Subcutaneous adipose tissue (tissue), 4 donors: ENCODE measurements around the gene KAT2B. TPM values are rescaled to one million over a fixed set of nuclear protein-coding genes. Genes with fewer than 3 reads are reported as not detected.

Experiments used
- total RNA-seq, 4 donors: library from RNA; depleted of rRNA; stranded (reverse); fragments of >200 nt; gene quantifications; one replicate each; pipeline ENCODE4 v1.1.0, GENCODE V29; 2016
- TF ChIP-seq, protein P1 (sequence below): fragments of 450-650 bp; IDR thresholded peaks from one replicate; pipeline ENCODE4 v1.5.1; 2016; ENCODE audit warnings: low read depth, mild to moderate bottlenecking, control low read depth, antibody characterized with exemption, moderate library complexity

The KAT2B gene
- total RNA-seq = 10 to 100 TPM; 37.6 to 44.0 (median 42.6) TPM

GRCh38 chr3:20039765-20040547, at the start of gene KAT2B:
Gene KAT2B (plus strand): TSS chr3:20040446. CDS start chr3:20040478, 32 bp downstream.
- TF ChIP-seq, protein P1, sequence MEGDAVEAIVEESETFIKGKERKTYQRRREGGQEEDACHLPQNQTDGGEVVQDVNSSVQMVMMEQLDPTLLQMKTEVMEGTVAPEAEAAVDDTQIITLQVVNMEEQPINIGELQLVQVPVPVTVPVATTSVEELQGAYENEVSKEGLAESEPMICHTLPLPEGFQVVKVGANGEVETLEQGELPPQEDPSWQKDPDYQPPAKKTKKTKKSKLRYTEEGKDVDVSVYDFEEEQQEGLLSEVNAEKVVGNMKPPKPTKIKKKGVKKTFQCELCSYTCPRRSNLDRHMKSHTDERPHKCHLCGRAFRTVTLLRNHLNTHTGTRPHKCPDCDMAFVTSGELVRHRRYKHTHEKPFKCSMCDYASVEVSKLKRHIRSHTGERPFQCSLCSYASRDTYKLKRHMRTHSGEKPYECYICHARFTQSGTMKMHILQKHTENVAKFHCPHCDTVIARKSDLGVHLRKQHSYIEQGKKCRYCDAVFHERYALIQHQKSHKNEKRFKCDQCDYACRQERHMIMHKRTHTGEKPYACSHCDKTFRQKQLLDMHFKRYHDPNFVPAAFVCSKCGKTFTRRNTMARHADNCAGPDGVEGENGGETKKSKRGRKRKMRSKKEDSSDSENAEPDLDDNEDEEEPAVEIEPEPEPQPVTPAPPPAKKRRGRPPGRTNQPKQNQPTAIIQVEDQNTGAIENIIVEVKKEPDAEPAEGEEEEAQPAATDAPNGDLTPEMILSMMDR = no peak

- TF ChIP-seq, protein P1 = no peak
Measured at GRCh38 chr3:19994796-19995195, 45.5 kb upstream of the KAT2B start.

DNA sequence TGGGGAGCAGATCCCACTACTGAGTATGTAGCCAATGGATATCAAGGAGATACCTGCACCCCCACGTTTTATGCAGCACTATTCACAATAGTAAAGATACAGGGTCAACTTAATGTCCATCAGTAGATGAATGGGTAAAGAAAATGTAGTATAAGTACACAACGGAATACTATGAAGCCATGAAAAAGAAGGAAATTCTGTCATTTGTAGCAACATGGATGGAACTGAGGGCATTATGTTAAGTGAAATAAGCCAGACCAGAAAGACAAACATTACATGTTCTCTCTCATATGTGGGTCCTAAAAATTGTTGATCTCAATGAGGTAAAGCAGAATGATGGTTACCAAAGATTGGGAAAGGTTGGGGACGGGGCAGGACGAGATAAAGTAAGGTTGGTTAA, 42.7 kb upstream of the KAT2B start:
- TF ChIP-seq, protein P1 = no peak

- TF ChIP-seq, protein P1 = no peak
Measured at GRCh38 chr3:20001932-20002331, 38.3 kb upstream of the KAT2B start.

DNA sequence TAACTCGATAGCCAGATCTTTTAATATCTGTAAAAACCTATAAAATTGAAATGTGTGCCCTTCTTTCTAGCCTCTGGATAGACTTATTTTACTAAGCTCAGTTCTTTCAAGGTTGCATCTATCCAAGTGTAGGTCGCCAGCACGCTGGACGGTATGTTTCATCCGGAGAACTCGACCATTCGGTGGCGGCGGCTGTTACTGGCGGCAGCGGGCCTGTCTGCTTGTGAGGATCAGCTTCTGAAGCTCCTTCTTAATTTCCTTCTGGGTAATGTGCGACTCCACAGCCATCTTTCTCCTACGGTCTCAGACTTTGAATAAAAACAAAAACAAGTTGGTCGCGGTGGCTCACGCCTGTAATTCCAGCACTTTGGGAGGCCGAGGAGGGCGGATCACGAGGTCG, 32.3 kb upstream of the KAT2B start:
- TF ChIP-seq, protein P1 = no peak

DNA sequence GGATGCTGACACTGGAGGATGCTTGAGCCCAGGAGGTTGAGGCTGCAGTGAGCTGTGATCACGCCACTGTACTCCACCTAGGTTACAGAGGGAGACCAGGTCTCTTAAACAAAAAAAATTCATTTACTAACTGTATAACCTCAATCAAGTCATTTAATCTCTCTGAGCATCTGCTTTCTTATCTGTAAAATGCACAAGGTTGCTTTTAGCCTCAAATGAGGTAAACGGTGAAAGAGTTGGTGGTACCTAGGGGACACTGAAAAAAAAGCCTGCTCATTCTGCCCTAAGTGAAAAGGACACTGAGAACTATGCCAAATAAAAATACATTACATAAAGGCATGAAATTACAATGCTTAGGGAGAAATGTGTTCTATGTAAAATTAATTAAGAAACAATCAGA, 31.6 kb upstream of the KAT2B start:
- TF ChIP-seq, protein P1 = no peak

DNA sequence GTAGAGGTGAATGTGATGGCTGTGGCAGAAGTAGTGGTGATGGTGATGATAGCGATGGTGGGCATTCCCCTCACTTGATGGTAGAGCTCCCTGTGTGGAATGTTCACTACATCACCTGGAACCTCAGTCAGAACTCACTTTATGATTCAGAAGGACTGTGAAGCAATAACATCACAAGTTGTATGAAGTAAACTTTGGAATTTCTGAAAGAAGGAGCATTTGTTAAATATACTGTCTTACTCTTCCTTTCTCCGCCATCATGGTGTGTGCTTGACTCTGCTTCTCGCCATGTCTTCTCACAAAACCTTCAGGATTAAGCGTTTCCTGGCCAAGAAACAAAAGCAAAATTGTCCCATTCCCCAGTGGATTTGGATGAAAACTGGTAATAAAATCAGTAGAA, 28.1 kb upstream of the KAT2B start, which contains the start of gene PP2D1:
TSS of gene PP2D1 (minus strand) at position 101 of the 400 bp plus-strand sequence. CDS start 192 bp downstream, outside the sequence.
- TF ChIP-seq, protein P1 = no peak
